D721Med (cell line): ENCODE data around the gene RSBN1.
"Not testable (repeated sequence)": the region's sequence is repeated elsewhere in the genome, so short reads cannot be mapped to it uniquely, and the experiment has no call there.

Source experiments
- DNase-seq: peaks from one replicate; pipeline ENCODE4 v3.0.0; 2011; ENCODE audit warnings: low spot score; ENCODE audit not compliant: insufficient read length
- FAIRE-seq: peaks from 2 replicates; lab custom pipeline; 2011; peaks lifted over from hg19 to GRCh38; lab: Jason Lieb, UNC
- TF ChIP-seq, protein P1 (sequence below): IDR thresholded peaks from 2 replicates; pipeline ENCODE4 v1.5.1; 2012; ENCODE audit warnings: mild to moderate bottlenecking, control low read depth; ENCODE audit not compliant: insufficient read depth; ENCODE audit errors: missing control alignments

Gene RSBN1

DNA sequence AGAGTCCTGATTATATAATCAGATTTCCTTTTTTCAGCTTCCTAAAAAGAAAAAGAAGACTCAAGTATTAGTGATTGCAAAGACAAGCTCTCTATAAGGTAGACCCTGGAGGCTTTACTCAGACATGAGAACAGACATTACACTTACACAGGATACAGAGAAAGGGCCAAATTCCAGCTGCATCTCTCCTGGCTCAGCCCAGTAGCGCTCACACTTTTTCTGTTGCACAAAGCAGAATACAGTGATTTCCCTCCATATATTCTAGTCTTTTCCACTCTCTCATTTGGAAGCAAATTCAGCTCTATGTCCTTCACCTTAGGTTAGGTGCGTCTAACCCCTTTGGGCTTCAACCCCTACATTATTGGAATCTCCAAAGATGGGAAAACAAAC is 44.1 kb upstream of the RSBN1 start:
- DNase-seq (no peak), FAIRE-seq (no peak)
- TF ChIP-seq, protein P1, sequence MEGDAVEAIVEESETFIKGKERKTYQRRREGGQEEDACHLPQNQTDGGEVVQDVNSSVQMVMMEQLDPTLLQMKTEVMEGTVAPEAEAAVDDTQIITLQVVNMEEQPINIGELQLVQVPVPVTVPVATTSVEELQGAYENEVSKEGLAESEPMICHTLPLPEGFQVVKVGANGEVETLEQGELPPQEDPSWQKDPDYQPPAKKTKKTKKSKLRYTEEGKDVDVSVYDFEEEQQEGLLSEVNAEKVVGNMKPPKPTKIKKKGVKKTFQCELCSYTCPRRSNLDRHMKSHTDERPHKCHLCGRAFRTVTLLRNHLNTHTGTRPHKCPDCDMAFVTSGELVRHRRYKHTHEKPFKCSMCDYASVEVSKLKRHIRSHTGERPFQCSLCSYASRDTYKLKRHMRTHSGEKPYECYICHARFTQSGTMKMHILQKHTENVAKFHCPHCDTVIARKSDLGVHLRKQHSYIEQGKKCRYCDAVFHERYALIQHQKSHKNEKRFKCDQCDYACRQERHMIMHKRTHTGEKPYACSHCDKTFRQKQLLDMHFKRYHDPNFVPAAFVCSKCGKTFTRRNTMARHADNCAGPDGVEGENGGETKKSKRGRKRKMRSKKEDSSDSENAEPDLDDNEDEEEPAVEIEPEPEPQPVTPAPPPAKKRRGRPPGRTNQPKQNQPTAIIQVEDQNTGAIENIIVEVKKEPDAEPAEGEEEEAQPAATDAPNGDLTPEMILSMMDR = no peak

DNA sequence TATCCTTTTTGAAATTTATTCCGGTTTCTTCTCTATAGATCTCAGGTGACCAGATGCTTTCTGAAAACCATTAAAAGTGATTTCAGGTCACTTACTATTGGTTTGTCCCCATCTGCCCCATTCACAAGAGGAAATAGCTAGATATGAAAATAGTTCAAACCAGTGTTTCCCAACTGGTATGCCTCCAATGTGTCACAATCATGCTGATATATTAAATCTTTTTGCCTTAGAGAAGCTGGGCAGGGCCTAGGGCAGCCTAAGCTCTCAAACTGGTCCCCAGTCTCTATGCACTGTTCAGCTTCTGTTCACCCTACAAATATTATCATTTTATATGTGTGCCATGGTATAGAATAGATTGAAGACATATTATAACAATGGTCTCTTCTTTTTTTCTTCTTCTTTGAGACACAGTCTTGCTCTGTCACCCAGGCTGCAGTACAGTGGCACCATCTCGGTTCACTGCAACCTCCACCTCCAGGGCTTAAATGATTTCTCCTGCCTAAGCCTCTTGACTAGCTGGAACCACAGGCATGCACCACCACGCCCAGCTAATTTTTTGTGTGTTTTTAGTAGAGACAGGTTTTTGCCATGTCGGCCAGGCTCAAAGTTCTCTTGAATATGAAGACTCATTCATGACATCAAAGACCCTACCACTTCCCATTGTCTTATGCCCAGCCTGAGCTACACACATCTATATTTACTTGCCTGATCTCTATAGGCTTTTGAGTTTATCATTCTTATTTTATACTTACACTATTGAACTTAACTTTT is 43.5 kb upstream of the RSBN1 start:
- DNase-seq (no peak), FAIRE-seq (no peak)
- TF ChIP-seq, protein P1 = no peak

DNA sequence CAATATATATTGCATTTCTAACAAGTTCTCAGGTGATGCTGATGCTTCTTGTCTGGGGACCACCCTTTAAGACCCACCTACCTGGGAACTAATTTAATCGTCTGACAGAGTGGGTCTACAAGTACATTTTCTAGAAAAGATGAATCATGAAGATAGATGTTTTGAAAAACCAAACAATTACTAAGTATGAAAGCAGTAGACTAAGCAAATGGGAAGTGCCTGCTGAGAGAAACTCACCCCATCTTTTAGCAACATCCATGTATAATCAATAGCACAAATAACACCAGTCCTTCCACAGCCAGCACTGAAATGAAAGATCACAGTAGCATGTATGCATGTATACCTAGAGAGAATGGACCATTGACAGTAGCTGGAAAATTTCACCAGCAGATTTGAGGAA is 42.0 kb upstream of the RSBN1 start:
- TF ChIP-seq, protein P1 = no peak
- no peak for DNase-seq
- no peak for FAIRE-seq

DNA sequence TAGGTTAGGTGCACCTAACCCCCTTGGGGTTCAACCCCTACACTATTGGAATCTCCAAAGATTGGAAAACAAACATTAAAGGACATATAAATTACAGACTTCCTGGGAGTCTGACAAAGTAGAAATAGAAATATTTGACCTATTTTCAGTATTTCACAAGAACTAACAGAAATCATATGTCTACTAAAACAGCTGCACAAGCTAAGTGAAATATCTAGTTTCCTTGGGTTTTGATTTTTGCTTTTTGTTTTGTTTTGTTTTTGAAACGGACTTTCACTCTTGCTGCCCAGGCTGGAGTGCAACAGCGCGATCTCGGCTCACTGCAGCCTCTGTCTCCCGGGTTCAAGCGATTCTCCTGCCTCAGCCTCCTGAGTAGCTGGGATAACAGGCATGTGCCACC is 40.4 kb upstream of the RSBN1 start:
- DNase-seq, FAIRE-seq: not testable (repeated sequence)

- no peak for DNase-seq
- TF ChIP-seq, protein P1 = no peak
- FAIRE-seq = no peak
These were observed 38.0 kb upstream of the RSBN1 start for GRCh38 chr1:113850127-113850796.

DNA sequence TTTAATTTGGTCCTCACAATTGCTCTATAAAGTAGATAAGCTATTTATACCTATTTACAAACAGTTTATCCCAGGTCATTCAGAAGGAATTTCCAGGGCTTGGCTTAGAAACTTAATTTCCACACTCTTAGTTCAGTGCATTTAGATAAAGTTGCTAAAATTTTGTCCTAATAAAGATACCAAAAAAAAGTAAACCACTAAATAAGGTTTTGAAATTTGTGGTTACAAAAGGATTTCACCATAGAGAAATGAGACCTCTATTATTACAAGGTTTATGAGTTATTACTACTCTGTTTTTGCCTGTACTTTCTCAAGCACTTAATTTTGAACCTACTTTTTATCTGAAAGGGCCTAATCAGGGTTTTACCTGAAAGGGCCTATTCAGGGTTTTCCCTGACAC is 36.8 kb upstream of the RSBN1 start:
- TF ChIP-seq, protein P1 = no peak
- DNase-seq (no peak), FAIRE-seq (no peak)

DNA sequence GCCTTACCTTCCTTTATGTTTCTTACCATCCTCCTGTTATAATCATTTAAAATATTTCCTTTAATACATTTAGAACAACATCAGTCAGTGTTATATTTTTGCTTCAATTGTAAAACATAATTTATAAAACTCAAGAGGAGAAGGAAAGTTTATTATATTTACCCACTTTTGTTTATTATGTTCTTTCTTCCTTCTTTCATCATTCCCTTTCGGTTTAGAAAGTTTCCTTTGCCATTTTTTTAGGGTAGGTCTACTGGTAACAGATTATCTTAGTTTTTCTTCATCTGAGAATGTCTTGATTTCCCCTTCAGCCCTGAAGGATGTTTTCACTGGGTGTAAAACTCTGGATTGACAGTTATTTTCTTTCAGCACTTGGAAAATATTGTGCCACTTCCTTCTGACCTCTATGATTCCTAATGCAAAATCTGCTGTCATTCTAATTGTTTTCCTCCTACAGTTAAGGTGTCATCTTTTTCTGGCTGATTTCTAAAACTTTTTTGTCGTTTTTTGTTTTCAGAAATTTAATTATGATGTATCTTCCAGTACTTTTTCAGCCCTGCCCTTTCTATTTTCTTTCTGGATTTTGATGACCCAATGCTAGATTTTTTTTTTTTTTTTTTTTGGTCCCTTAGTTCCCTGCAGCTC is 34.2 kb upstream of the RSBN1 start:
- TF ChIP-seq, protein P1 = no peak
- DNase-seq (no peak), FAIRE-seq (no peak)
